GM23338 (cell line): ENCODE data around the gene HADHA. TPM values are rescaled to one million over a fixed set of nuclear protein-coding genes. Genes with fewer than 3 reads are reported as not detected.
"Not testable (repeated sequence)": the region's sequence is repeated elsewhere in the genome, so short reads cannot be mapped to it uniquely, and the experiment has no call there.

ENCODE experiments used
- ATAC-seq: fragments of 200-7000 bp; cut with Tn5 transposase; 3 replicates; pipeline ENCODE4 v1.9.1; 2020
- DNase-seq: peaks from one replicate; pipeline ENCODE4 v3.0.0-alpha.2; 2015; ENCODE audit warnings: low spot score
- H2AFZ ChIP-seq: fragments of 200-600 bp; sonication (generic); 2 replicates; pipeline ENCODE4 v1.8.0; 2016; ENCODE audit warnings: antibody characterized with exemption, mild to moderate bottlenecking, moderate library complexity
- H3F3A ChIP-seq: fragments of 200-600 bp; sonication (generic); replicated peaks from 2 replicates; pipeline ENCODE4 v1.8.0; 2017; ENCODE audit warnings: antibody characterized with exemption, mixed run types, low read depth
- H3K27ac ChIP-seq: fragments of 200-600 bp; sonication (generic); 2 replicates; pipeline ENCODE4 v1.6.1; 2016; ENCODE audit warnings: low read depth
- H3K27me3 ChIP-seq: fragments of 200-600 bp; sonication (generic); 2 replicates; pipeline ENCODE4 v1.8.0; 2016; ENCODE audit warnings: mild to moderate bottlenecking, mixed run types, moderate library complexity; ENCODE audit not compliant: insufficient read depth
- H3K36me3 ChIP-seq: fragments of 200-600 bp; sonication (generic); 2 replicates; pipeline ENCODE4 v1.8.0; 2016; ENCODE audit warnings: mild to moderate bottlenecking; ENCODE audit not compliant: insufficient read depth
- H3K4me1 ChIP-seq: fragments of 200-600 bp; sonication (generic); 2 replicates; pipeline ENCODE4 v1.8.0; 2016; ENCODE audit warnings: mild to moderate bottlenecking, moderate library complexity; ENCODE audit not compliant: insufficient read depth
- H3K4me2 ChIP-seq: fragments of 200-600 bp; sonication (generic); 2 replicates; pipeline ENCODE4 v1.7.1; 2017; ENCODE audit warnings: mixed run types
- H3K4me3 ChIP-seq: fragments of 200-600 bp; sonication (generic); 2 replicates; pipeline ENCODE4 v1.6.1; 2016; ENCODE audit warnings: mixed run types
- H3K79me2 ChIP-seq: fragments of 200-600 bp; sonication (generic); replicated peaks from 2 replicates; pipeline ENCODE4 v1.8.0; 2017; ENCODE audit warnings: mild to moderate bottlenecking; ENCODE audit not compliant: insufficient read depth
- H3K9me2 ChIP-seq: fragments of 200-600 bp; sonication (generic); 2 replicates; pipeline ENCODE4 v1.8.0; 2017; ENCODE audit not compliant: insufficient read depth
- H4K20me1 ChIP-seq: fragments of 200-600 bp; sonication (generic); replicated peaks from 2 replicates; pipeline ENCODE4 v1.8.0; 2017; ENCODE audit warnings: mild to moderate bottlenecking; ENCODE audit not compliant: insufficient read depth
- H3K27ac Mint-ChIP-seq: 2 replicates; pipeline ENCODE4 v1.8.0; 2020; ENCODE audit warnings: inconsistent platforms, mild to moderate bottlenecking, moderate library complexity, mixed read lengths
- H3K27me3 Mint-ChIP-seq: 3 replicates; pipeline ENCODE4 v1.8.0; 2022; ENCODE audit warnings: low read depth, mild to moderate bottlenecking, moderate library complexity, mixed read lengths, inconsistent platforms; ENCODE audit not compliant: insufficient read depth, poor library complexity
- H3K36me3 Mint-ChIP-seq: 3 replicates; pipeline ENCODE4 v1.8.0; 2021; ENCODE audit warnings: low read depth, mild to moderate bottlenecking, inconsistent platforms, moderate library complexity, mixed read lengths
- H3K4me1 Mint-ChIP-seq: 3 replicates; pipeline ENCODE4 v1.8.0; 2020; ENCODE audit warnings: mild to moderate bottlenecking, inconsistent platforms, mixed read lengths
- H3K4me3 Mint-ChIP-seq: 3 replicates; pipeline ENCODE4 v1.8.0; 2021; ENCODE audit warnings: moderate library complexity, mild to moderate bottlenecking, inconsistent platforms, mixed read lengths
- H3K9me3 Mint-ChIP-seq: 3 replicates; pipeline ENCODE4 v1.8.0; 2020; ENCODE audit warnings: moderate library complexity, mild to moderate bottlenecking, inconsistent platforms, mixed read lengths
- CREB1 ChIP-seq: fragments of 250-450 bp; sonication (Bioruptor Pico); IDR thresholded peaks from 2 replicates; pipeline ENCODE4 v1.5.0; 2020; ENCODE audit warnings: low read depth, mild to moderate bottlenecking, moderate library complexity
- ETS1 ChIP-seq: IDR thresholded peaks from 2 replicates; pipeline ENCODE4 v1.6.1; 2016; ENCODE audit warnings: antibody characterized with exemption
- EZH2 ChIP-seq: fragments of 200-600 bp; sonication (generic); IDR thresholded peaks from one replicate; pipeline ENCODE4 v1.8.0; 2017; ENCODE audit warnings: antibody characterized with exemption, mild to moderate bottlenecking, low read depth; ENCODE audit not compliant: unreplicated experiment
- EZH2phosphoT487 ChIP-seq: fragments of 200-600 bp; sonication (generic); IDR thresholded peaks from one replicate; pipeline ENCODE4 v1.8.1; 2018; ENCODE audit warnings: antibody characterized with exemption; ENCODE audit not compliant: unreplicated experiment
- POLR2AphosphoS5 ChIP-seq: IDR thresholded peaks from 2 replicates; pipeline ENCODE4 v1.6.1; 2016; ENCODE audit warnings: antibody characterized with exemption, low read depth
- REST ChIP-seq: IDR thresholded peaks from one replicate; pipeline ENCODE4 v1.6.1; 2018; ENCODE audit warnings: antibody characterized with exemption; ENCODE audit not compliant: unreplicated experiment
- ZNF114 ChIP-seq: fragments of 250-450 bp; sonication (Bioruptor Pico); IDR thresholded peaks from 2 replicates; pipeline ENCODE4 v1.5.0; 2020; ENCODE audit warnings: mild to moderate bottlenecking, moderate library complexity
- ZNF331 ChIP-seq: fragments of 250-450 bp; sonication (Bioruptor Pico); IDR thresholded peaks from 2 replicates; pipeline ENCODE4 v1.5.0; 2020; ENCODE audit warnings: low read depth, mild to moderate bottlenecking, moderate library complexity
- polyA plus RNA-seq: library from polyadenylated mRNA; unstranded; fragments of >200 nt; fragmentation: Nextera tagmentation; extraction: Ambion mirVana; gene quantifications from 2 replicates; pipeline ENCODE4 v1.2.1, GENCODE V29; 2016
- total RNA-seq: library from RNA; depleted of rRNA; stranded (reverse); fragments of >200 nt; shearing (Covaris generic); gene quantifications from 2 replicates; pipeline ENCODE4 v1.2.3, GENCODE V29; 2014
- TF ChIP-seq, protein P1 (sequence below): fragments of 250-450 bp; sonication (Bioruptor Pico); IDR thresholded peaks from 2 replicates; pipeline ENCODE4 v1.5.0; 2020; ENCODE audit warnings: mild to moderate bottlenecking, moderate library complexity

Gene HADHA
- total and polyA plus RNA-seq, 2 experiments from 2014 or later, result 63.9 to 92.3 TPM

DNA sequence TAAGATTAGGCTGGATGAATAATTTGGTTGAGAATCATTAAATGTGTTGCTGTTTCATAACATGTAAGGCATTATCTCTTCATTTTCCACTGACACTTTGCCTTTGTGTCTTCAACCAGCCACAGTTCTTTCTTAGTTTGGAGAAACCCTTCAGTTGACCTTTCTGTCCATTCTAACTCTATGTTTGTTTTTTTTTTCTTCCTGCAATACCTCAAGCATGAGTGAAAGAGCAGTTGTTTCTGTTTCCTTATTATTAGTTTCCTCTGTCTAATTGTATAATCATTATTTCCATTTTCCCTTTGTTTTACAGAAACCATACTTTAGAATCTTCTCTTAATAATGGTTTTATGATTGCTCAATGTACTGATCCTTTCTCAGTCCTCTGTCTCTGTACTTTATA lies 25.9 kb upstream of the HADHA start (continued):
- no peak for TF ChIP-seq CREB1 (CRISPR knock-in tag)

- ATAC-seq (no peak), DNase-seq (no peak)
- H3K4me3 Mint-ChIP-seq, result no peak overlapping the region
- peaks cover 2% of the 10 kb centered on the region; the same call in 1 of the 3 replicates for H3K36me3 Mint-ChIP-seq
- no peak overlapping the region for H3K27ac ChIP-seq
- no peak overlapping the region for H3K4me2 ChIP-seq
- no peaks in the 10 kb centered on the region for H4K20me1 ChIP-seq
- peaks cover 4% of the 10 kb centered on the region; the same call in 1 of the 2 replicates for H3K36me3 ChIP-seq
- H3K27ac Mint-ChIP-seq, result no peak overlapping the region
- no peak overlapping the region for H3K4me3 ChIP-seq
- H3K9me3 Mint-ChIP-seq, result no peaks in the 10 kb centered on the region
- H3K79me2 ChIP-seq, result no peaks in the 10 kb centered on the region
- no peak overlapping the region for H2AFZ ChIP-seq
- no peaks in the 10 kb centered on the region for H3K4me1 ChIP-seq
- H3K27me3 Mint-ChIP-seq, result no peaks in the 10 kb centered on the region
- no peaks in the 10 kb centered on the region for H3K27me3 ChIP-seq
- no peaks in the 10 kb centered on the region for H3K4me1 Mint-ChIP-seq
- no peaks in the 10 kb centered on the region for H3K9me2 ChIP-seq
- TF ChIP-seq ZNF331 (no peak), POLR2AphosphoS5 (no peak), EZH2phosphoT487 (no peak), REST (no peak), ZNF114 (CRISPR knock-in tag) (no peak), CREB1 (CRISPR knock-in tag) (no peak), ETS1 (no peak), EZH2 (no peak)
- TF ChIP-seq, protein P1, sequence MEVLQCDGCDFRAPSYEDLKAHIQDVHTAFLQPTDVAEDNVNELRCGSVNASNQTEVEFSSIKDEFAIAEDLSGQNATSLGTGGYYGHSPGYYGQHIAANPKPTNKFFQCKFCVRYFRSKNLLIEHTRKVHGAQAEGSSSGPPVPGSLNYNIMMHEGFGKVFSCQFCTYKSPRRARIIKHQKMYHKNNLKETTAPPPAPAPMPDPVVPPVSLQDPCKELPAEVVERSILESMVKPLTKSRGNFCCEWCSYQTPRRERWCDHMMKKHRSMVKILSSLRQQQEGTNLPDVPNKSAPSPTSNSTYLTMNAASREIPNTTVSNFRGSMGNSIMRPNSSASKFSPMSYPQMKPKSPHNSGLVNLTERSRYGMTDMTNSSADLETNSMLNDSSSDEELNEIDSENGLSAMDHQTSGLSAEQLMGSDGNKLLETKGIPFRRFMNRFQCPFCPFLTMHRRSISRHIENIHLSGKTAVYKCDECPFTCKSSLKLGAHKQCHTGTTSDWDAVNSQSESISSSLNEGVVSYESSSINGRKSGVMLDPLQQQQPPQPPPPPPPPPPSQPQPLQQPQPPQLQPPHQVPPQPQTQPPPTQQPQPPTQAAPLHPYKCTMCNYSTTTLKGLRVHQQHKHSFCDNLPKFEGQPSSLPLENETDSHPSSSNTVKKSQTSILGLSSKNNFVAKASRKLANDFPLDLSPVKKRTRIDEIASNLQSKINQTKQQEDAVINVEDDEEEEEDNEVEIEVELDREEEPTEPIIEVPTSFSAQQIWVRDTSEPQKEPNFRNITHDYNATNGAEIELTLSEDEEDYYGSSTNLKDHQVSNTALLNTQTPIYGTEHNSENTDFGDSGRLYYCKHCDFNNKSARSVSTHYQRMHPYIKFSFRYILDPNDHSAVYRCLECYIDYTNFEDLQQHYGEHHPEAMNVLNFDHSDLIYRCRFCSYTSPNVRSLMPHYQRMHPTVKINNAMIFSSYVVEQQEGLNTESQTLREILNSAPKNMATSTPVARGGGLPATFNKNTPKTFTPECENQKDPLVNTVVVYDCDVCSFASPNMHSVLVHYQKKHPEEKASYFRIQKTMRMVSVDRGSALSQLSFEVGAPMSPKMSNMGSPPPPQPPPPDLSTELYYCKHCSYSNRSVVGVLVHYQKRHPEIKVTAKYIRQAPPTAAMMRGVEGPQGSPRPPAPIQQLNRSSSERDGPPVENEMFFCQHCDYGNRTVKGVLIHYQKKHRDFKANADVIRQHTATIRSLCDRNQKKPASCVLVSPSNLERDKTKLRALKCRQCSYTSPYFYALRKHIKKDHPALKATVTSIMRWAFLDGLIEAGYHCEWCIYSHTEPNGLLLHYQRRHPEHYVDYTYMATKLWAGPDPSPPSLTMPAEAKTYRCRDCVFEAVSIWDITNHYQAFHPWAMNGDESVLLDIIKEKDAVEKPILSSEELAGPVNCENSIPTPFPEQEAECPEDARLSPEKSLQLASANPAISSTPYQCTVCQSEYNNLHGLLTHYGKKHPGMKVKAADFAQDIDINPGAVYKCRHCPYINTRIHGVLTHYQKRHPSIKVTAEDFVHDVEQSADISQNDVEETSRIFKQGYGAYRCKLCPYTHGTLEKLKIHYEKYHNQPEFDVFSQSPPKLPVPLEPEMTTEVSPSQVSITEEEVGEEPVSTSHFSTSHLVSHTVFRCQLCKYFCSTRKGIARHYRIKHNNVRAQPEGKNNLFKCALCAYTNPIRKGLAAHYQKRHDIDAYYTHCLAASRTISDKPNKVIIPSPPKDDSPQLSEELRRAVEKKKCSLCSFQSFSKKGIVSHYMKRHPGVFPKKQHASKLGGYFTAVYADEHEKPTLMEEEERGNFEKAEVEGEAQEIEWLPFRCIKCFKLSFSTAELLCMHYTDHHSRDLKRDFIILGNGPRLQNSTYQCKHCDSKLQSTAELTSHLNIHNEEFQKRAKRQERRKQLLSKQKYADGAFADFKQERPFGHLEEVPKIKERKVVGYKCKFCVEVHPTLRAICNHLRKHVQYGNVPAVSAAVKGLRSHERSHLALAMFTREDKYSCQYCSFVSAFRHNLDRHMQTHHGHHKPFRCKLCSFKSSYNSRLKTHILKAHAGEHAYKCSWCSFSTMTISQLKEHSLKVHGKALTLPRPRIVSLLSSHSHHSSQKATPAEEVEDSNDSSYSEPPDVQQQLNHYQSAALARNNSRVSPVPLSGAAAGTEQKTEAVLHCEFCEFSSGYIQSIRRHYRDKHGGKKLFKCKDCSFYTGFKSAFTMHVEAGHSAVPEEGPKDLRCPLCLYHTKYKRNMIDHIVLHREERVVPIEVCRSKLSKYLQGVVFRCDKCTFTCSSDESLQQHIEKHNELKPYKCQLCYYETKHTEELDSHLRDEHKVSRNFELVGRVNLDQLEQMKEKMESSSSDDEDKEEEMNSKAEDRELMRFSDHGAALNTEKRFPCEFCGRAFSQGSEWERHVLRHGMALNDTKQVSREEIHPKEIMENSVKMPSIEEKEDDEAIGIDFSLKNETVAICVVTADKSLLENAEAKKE (CRISPR knock-in tag), result no peak
- no peaks in the 10 kb centered on the region for H3F3A ChIP-seq
Measured at GRCh38 chr2:26269571-26270158, 25.2 kb upstream of the HADHA start.

GRCh38 chr2:26268670-26269385 lies 24.4 kb upstream of the HADHA start:
- ATAC-seq, H3K27me3 Mint-ChIP-seq, H3K27me3 ChIP-seq, DNase-seq, H4K20me1 ChIP-seq, H2AFZ ChIP-seq, H3K4me3 Mint-ChIP-seq, H3K9me2 ChIP-seq, H3K4me1 ChIP-seq, H3F3A ChIP-seq, H3K27ac Mint-ChIP-seq, H3K36me3 Mint-ChIP-seq, H3K79me2 ChIP-seq, H3K9me3 Mint-ChIP-seq, H3K4me1 Mint-ChIP-seq, H3K27ac ChIP-seq, H3K36me3 ChIP-seq, H3K4me3 ChIP-seq, H3K4me2 ChIP-seq: not testable (repeated sequence)
